ENCODE measurements around the gene STAG1.
"Not testable (repeated sequence)": the region's sequence is repeated elsewhere in the genome, so short reads cannot be mapped to it uniquely, and the experiment has no call there.

STAG1 gene

DNA sequence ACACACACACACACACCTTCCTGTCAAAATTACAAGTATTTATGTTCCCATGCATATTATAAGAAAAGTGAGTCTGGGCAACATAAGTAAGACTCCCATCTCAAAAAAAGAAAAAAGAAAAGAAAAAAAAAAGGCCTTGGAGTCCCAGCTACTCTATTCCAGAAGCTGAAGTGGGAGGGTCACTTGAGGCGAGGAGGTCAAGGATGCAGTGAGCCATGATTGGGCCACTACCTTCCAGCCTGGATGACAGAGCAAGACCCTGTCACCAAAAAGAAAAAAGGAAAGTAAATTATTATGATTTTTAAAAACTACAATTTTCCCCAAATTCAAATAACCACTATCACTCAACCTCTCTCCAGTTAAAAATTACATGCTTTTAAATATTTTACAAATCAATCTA, 113.1 kb downstream of the STAG1 start:
- DNase-seq = no peak

DNA sequence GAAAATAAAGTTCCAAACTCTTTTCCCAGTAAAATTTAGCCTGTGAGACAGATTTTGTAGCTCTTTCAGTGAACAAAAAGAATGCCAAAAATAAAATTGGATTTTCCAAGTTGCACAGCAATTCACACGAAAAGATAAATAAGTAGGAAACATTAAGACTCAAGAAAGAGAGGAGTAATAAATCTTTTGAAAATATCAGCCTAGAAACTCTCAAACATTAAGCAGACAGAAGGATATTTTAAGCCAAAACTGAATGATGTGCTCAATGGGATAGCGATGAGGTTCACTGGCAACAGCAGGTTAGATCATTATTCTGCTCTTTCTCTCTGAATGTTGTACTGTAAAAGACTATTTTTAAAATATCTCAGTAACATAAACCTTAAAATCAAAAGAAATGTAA, 115.0 kb downstream of the STAG1 start:
- DNase-seq = no peak

DNA sequence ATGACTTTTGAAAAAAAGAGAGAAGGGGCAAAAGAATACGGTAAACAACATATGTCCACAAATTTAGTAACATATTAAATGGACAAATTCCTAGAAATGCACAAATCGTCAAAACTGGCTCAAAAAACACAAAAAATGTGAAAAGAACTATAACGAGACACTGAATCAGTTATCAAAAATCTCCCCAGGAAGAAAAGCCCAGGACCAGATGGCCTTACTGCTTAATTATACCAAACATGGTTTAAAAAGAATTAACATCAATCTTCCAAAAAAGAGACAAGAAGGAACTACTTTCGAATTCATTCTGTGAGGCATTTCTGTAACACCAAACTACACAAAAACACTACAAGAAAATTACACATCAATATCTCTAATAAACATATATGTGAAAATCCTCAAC, 117.4 kb downstream of the STAG1 start:
- no peak for DNase-seq

DNA sequence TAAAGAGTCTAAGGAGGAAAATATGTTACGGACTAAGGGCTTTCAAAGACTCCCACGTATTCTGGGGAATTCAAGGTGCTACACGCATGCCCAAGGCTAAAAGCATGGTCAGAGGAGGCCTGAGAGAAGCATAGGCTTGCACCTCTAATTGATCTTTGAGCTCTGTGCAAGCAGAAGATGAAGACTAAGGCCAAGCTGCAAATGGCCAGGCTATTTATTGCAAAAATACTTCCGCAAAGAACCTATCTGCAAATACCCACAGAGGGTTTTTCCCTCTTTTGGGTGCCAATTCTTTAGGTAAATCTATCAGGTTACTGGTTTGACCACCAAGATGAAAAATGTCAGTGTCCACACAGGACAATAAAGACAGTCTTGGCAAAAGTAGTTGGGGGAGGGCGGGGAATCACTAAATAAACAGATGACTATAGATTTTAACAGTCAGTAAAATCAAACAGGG, 119.5 kb downstream of the STAG1 start:
- no peak for DNase-seq

DNA sequence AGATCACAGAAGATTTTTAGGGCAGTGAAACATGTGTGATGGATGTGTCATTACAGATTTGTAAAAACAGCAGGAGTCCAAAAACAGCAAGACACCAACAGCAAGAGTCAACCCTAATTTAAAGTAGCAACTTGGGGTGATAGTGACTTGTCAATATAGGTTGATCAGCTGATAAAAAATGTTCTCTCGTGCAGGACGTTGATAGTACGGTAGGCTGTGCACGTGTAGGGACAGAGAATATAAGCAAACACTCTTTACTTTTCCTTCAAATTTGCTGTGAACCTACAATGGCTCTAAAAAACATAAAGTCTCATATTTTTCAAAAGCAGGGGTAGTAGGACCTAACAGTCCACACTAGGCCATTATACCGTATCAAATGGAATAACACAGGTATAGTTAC, 120.8 kb downstream of the STAG1 start:
- DNase-seq = no peak

DNA sequence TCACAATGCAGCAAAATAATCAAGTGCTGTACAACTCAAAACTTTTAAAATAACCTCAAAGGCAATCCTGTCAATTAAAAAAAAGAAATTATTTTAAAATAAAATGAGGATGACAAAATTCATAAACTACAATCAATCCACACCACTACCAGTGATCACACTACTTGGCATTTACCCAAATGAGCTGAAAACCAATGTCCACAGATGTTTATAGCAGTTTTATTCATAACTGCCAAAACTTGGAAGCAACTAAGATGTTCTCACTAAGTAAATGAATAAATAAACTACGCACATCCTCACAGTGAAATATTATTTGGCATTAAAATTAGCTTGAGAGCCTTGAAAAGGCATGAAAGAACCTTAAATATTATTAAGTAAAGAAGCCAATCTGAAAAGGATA, 121.3 kb downstream of the STAG1 start:
- no peak for DNase-seq

DNA sequence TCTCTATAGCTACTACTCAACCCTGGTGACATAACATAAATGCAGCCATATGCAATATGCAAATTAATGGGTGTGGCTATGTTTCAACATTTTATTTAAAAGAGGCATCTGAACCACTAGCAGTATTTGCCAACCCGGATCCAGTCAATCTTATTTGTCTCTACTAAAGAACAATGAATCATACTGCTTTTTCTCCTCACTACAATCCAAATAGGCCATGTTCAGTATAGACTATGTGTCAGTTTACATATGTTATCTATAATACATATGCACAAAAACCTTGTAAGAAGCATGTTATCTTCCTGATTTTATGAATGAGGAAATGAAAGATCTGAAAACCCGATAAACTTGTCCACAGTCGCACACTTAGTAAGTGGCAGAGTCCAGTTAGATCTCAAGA, 125.7 kb downstream of the STAG1 start:
- no peak for DNase-seq

DNA sequence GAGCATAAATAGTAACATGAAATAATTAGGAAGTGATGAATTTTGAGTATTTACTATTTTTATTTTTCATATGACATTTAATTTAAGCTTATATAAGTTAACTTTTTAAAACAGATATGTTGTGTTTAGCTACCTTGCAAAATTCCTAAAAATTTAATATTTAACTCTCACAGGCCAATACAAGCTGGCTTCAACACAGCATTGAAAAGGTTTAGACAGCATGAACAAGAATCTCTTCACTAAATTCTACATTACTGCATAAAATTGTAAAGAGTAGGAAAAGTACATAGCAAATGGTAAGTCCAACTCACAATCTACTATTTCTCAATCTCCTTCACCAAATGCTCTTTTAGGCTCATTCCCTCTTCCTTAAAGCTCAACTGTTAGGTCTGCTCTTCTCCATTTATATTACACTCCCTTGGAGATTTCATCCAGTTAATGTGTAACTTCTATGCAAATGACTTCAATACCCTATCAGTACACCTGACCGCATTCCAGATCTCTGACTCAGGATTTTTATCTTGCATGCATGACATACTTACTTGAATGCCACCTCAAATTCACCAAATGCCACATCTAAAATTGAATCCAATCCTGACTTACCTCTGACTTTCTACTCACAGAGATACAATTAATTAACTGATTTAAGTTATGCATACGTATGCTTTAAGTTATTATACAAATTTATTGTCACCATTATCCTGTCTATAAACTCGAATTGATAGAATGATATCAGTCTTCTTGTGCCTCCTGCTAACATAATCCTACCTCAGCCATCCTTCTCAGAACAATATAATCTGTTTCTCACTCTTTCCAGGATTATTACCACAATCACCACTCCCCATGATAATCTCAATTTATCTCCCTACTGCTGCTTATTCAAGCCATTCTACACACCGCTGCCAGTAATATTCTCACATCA, 127.0 kb downstream of the STAG1 start:
- no peak for DNase-seq

DNA sequence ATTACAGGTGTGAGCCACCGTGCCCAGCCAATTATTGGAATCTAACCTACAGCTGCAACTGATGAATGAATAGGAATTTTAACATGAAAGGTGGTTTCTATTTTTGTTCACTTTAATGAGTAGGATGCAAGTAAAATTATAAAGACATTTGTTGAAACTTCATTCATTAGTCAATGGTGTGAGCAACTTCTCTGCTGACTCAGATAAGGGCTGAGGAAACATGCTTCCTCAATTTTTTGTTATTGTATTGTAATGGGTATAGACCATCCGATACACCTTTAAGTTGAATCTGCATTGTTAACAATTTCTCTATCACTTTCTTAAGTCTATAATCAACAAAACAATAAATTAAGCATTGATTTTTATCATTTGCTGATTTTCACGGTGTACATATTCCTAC, 127.8 kb downstream of the STAG1 start:
- DNase-seq = no peak

DNA sequence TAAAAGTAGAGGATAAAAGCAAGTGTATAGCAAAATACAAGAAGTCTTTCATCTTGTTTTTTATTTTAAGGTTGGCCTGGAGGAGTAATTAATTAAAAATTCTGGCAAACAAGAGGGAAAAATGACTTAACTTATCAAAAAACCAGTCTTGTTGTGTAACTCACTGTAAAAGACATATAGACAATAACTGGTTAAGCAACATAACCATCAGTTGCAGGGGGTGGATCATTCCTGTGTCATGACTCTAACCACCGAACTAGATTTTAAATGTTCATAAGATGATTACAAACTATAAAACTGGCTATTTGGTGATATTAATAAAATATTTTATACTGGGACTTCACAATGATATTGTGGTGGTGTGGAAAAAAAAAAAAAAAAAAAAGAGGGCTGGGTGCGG, 130.6 kb downstream of the STAG1 start:
- DNase-seq = no peak

DNA sequence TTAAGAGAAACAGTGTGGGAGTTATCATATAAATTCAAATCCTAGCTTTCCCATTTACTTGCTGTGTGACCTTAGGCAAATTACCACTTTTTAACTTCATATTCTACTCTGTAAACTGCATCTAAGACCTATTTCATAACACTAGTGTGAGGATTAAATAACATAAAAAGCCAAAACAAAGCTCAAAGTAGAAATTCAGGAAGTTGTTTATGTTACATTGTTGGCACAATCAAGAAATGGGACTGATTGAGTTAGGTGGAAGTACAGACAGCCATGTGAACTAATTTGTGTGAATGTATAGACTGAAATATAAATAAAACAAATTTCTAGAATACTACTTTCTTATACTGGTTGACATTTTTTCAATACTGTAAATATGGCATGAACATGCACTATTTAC, 131.7 kb downstream of the STAG1 start:
- no peak for DNase-seq

DNA sequence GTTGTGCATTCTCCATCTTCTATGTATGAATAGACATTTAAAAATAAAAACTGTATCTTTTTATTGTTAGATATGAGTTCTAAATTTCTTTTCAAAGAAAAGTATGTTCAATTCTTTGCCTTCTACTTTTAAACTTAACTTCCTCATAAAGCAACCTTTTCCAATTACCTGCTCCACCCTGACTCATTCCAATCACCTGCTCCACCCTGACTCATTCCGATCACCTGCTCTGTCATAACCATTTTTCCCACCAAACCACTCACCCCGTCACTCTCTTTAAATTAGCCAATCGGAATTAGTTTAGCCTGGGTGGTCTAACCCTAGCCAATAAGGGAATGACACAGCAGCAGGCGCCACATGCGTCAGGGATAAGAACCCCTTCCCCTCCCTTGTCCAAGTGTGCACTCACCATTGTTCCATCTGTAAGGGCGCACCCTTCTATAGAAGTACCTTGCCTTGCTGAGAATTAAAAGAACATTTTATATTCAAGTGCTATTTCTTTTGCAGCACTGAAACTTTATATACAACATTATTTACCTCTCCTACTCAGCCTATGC, 134.1 kb downstream of the STAG1 start:
- DNase-seq = not testable (repeated sequence)

DNA sequence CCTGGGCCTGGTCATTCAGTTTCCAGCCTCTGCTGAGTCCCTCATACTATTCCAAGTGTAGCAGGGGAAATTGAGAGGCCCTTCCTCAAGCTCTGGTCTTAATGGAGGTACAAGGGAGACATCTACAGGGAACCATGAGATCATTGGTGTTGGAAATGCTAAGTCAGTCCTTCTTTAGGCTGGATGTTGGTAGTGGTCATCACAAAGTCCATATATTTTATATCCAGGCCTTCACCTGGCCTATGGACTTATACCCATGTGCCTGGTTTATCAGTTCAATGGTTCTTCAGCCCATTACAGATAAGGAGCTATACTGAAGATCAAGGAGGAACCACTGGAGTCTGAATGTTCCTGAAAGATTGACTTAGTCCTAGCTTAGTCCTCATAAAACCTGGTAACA, 135.0 kb downstream of the STAG1 start:
- no peak for DNase-seq

DNA sequence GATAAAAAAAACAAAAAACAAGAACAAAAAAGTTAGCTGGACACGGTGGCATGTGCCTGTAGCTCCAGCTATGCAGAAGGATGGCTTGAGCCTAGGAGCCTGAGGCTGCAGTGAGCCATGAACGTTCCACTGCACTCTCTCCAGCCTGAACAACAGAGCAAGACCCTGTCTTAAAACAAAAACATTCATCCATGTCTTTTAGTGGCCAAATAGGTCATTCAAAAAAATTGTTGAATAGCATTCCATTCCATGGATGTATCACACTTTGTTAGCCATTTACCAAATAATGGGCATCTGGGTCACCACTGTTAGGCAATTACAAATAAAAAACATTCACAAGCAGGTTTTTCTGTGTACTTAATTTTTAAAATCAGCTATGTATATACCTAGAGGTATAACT, 139.7 kb downstream of the STAG1 start:
- DNase-seq = no peak

DNA sequence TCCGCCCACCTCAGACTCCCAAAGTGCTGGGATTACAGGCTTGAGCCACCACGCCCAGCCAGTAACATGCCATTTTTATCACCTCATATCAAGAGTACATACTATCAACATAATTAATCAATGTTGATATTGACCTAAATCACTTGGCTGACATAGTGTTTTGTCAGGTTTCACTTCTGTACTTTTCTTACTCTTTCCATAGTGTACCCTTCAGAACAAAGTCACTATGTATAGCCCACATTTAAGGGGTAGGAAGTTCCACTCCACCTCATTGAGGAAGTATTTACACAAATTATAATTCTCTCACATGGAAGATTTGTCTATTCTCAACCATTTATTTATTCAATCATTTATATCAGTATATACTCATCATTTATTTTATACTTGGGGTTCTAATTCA, 145.2 kb downstream of the STAG1 start:
- DNase-seq = no peak

DNA sequence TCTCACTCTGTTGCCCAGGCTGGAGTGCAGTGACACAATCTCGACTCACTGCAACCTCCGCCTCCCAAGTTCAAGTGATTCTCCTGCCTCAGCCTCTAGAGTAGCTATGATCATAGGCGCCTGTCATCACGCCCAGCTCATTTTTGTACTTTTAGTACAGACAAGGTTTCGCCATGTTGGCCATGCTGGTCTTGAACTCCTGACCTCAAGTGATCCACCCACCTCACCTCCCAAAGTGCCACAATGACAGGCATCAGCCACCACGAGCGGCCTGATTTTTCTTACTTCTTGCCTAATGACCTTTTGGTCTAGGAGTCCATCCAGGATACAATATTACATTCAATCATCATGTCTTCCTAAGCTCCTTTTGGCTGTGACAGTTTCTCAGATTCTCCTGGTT, 146.0 kb downstream of the STAG1 start:
- not testable (repeated sequence) for DNase-seq

DNA sequence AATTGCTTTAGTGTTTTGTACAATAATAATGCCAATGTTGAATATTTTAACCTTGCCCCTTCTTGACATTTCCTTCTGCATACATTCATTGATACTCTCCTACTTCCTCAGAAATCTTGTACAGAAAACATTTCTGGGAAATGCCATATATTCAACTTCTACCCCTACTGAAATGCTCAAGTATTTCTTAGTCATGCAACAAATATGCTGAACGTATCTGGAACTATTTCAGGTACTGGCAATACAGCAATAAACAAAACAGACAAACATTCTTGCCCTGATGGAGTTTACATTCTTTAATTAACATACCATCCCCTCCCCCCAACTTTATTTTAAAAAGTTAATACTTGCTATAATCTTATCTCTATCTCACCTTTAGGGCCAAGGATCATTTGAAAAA, 147.2 kb downstream of the STAG1 start:
- no peak for DNase-seq

DNA sequence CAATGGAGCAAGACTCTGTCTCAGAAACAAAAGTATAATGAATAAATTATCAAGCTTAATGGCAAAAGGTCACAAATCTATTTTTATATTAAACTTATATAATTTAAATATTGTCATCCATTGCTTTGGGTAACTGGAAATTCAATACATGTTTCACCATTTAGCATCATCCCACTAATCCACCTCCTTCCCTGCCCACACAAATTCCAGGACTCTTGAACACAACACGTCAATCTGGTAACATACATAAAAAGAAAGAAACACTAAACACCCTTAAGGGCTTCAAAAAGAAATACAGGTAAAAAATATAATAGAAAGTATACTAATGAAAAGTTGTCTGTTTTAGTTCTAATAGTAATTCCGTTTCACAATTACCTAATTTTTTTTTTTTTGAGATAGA, 149.4 kb downstream of the STAG1 start:
- DNase-seq = no peak

DNA sequence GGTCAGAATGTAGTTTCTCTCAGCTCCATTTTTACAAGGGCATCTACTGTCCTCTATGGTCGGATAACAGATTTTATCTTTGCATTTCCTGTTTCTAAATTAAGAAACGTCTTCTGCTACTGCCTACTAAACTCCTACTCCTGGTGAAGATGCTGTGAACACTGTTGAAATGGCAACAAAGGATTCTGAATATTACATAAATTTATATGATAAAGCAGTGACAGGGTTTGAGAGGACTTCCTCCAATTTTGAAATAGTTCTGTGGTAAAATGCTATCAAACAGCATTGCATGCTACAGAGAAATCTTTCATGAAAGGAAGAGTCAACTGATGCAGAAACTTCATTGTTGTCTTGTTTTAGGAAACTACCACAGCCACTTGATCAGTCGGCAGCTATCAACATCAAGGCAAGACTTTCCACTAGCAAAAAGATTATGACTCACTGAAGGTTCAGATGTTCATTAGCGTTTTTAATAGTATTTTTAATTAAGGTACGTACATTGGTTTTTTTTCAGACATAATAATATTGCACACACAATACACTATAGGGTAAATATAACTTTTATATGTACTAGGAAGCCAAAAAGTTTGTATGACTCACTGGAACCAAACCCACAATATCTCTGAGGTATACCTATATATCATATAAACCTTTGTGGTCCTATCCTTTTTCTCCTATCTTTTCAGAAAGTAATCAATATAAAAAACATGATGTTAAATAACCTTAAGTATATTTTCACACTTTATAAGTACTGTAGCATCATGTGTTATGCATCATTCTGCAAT, 156.1 kb downstream of the STAG1 start:
- no peak for DNase-seq

DNA sequence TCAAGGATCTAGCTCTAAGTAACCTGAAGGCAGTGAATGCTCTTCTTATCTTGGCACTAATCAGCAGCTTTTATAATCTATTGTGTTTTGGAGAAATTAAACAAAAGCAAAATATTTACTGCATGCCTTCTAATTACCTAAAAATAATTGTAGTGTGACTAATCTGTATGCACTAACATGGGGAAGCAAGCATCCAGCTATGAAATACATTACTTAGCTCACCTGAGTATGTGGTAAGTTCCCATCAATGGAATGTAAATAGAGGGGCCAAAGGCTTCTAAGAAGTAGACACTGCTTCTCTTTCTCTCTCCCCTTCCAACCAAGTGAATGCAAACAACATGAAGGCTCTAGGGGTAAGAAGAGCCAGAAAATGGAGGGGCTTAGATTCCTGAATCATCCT, 165.6 kb downstream of the STAG1 start:
- no peak for DNase-seq

DNA sequence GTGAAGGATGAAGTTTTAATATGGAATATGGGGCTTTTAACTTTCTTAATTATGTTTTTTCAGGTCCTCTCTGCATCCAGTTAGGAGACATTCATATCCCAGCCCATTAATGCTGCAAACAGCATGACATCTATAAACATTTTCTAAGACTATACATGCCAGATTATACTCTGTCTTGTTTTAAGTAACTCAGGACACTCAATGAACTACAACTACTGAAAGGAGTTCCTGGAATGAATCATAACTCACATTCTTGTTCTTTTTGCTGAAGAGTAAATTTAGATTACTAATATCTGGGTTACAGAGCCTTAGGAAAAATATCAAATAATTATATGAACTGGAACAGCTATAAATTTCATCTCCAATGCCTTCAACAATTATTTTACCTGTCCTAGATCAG, 167.4 kb downstream of the STAG1 start:
- DNase-seq = no peak

DNA sequence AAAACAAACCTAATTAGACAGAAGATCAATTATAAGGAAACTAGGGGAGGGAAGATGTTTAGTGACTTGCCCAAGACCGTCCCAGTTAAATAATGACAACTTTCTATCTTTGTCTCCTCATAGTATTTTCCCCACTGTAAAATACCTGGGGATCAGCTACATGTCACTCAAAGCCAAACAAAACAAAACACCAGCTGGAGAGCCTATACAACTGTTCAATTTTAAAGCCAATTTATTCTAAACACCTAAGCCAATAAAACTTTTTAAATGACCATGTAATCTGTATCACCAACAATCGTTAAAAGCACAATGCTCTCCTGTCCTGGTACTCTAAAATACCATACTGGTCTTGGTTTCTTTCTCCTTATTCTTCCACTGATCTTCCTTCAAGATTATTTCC, 168.4 kb downstream of the STAG1 start:
- no peak for DNase-seq

DNA sequence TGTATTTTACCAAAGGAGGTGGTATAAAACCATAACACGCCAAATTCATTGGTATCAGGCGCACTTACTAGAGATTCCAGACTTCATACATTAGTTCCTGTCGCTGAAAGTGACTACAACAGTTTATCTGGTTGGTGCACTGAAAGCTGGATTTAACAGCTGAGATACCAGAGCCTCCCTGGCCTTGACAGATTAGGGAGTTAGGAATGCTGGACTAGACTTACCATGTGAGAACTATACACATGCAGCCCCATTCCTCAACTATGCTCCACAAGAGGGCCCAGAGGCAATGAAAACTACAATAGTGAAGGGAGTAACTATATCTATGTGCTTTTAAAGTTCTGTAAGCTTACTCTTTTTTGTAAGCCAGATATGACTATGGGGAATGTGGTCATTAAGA, 174.4 kb downstream of the STAG1 start:
- DNase-seq = no peak

Data from KG1 (cell line).